Thyroid gland (tissue), 4 donors: ENCODE data around the gene EPS8. TPM values are rescaled to one million over a fixed set of nuclear protein-coding genes. Genes with fewer than 3 reads are reported as not detected.

ENCODE experiments used
- DNase-seq, 2 donors: peaks; one replicate each; pipeline ENCODE4 v3.0.0-alpha.2; 2019
- H3K27ac ChIP-seq, 3 donors: fragments of 200-600 bp; sonication (generic); 1 replicate in 2 of 3; 2 replicates in 1 of 3; pipeline ENCODE4 v1.5.1; 2016 to 2019; ENCODE audit warnings: mild to moderate bottlenecking in 1 of 3, moderate library complexity in 1 of 3
- H3K27me3 ChIP-seq: fragments of 200-600 bp; sonication (generic); one replicate; pipeline ENCODE4 v1.5.1; 2019
- H3K36me3 ChIP-seq, 2 donors: fragments of 200-600 bp; sonication (generic); one replicate each; pipeline ENCODE4 v1.5.1; 2016 to 2019
- H3K4me1 ChIP-seq, 2 donors: fragments of 200-600 bp; sonication (generic); one replicate each; pipeline ENCODE4 v1.5.1; 2017 to 2019
- H3K4me3 ChIP-seq, 3 donors: fragments of 200-600 bp; sonication (generic); replicated peaks in 1 of 3; 1 replicate in 2 of 3; 2 replicates in 1 of 3; pipeline ENCODE4 v1.5.1; 2016; ENCODE audit warnings: mild to moderate bottlenecking in 1 of 3
- H3K9me3 ChIP-seq: fragments of 200-600 bp; sonication (generic); one replicate; pipeline ENCODE4 v1.5.1; 2017
- CTCF ChIP-seq, 6 experiments: fragments of 200-600 bp in 3 of 6; fragments of 450-650 bp in 3 of 6; sonication (generic) in 3 of 6; IDR thresholded peaks; one replicate each; pipeline ENCODE4 v1.5.1; 2016 to 2019; ENCODE audit warnings: antibody characterized with exemption in 6 of 6, mild to moderate bottlenecking in 2 of 6, inconsistent platforms in 1 of 6, moderate library complexity in 1 of 6
- POLR2A ChIP-seq, 2 donors: fragments of 450-650 bp; IDR thresholded peaks; one replicate each; pipeline ENCODE4 v1.6.1; 2017; ENCODE audit warnings: antibody characterized with exemption in 2 of 2, mild to moderate bottlenecking in 2 of 2, moderate library complexity in 1 of 2
- WGBS, 2 donors: methylation state at CpG; one replicate each; pipeline ENCODE4 v1.1.5; 2017; 5-methylcytosine and 5-hydroxymethylcytosine counted together
- intact Hi-C: fragments of 100-400 bp; cut with DNase I; formaldehyde crosslinking; loops from one replicate; pipeline ENCODE4 v1.15.1; 2023
- total RNA-seq, 4 donors: library from RNA; depleted of rRNA; stranded (reverse); fragments of >200 nt; gene quantifications; one replicate each; pipeline ENCODE4 v1.2.3, GENCODE V29; 2016

The EPS8 gene
- total RNA-seq, 4 donors from 2014 or later = 78.0 to 127 (median 110) TPM

- Histone ChIP-seq H3K4me1 (peaks cover 8 to 19% of the 10 kb centered on the region in 2 donors), H3K27me3 (no peaks in the 10 kb centered on the region), H3K9me3 (no peaks in the 10 kb centered on the region), H3K27ac (peak overlapping the region in 1 of 3 donors; percentile 59), H3K4me3 (no peak overlapping the region), H3K36me3 (no peaks in the 10 kb centered on the region)
- 46 to 53% methylated on average over 2 of the region's 2 CpGs for WGBS, 2 donors
- intact Hi-C loops = no loop called here
- DNase-seq = no peak
- TF ChIP-seq CTCF (IDR thresholded peaks at IDR 0.05) = no peak
- no peak for TF ChIP-seq POLR2A (IDR thresholded peaks at IDR 0.05)
Measured at GRCh38 chr12:15726027-15726877, 62.9 kb downstream of the EPS8 start.

- Histone ChIP-seq H3K27ac (no peak overlapping the region), H3K27me3 (no peaks in the 10 kb centered on the region), H3K4me3 (no peak overlapping the region), H3K9me3 (no peaks in the 10 kb centered on the region), H3K36me3 (no peaks in the 10 kb centered on the region), H3K4me1 (peaks cover 26% of the 10 kb centered on the region in 2 donors)
- TF ChIP-seq POLR2A (IDR thresholded peaks at IDR 0.05) (no peak), CTCF (IDR thresholded peaks at IDR 0.05) (no peak)
- DNase-seq = no peak
- intact Hi-C loops = no loop called here
- 97 to 100% methylated on average over 1 of the region's 1 CpG for WGBS, 2 donors
Measured at GRCh38 chr12:15722951-15723350, 66.2 kb downstream of the EPS8 start.

- Histone ChIP-seq H3K9me3 (no peaks in the 10 kb centered on the region), H3K4me1 (peaks cover 22 to 30% of the 10 kb centered on the region in 2 donors), H3K27me3 (no peaks in the 10 kb centered on the region), H3K4me3 (no peak overlapping the region), H3K27ac (no peak overlapping the region), H3K36me3 (no peaks in the 10 kb centered on the region)
- 86 to 89% methylated on average over 4 of the region's 4 CpGs for WGBS, 2 donors
- no peak for DNase-seq
- TF ChIP-seq POLR2A (IDR thresholded peaks at IDR 0.05) (no peak), CTCF (IDR thresholded peaks at IDR 0.05) (no peak)
- intact Hi-C loops = no loop called here
Measured at GRCh38 chr12:15721316-15722115, 67.7 kb downstream of the EPS8 start.

- WGBS, 2 donors = 79% methylated on average over 2 of the region's 2 CpGs
- H3K4me1 ChIP-seq = peaks cover 13 to 27% of the 10 kb centered on the region in 2 donors
- intact Hi-C loops = no loop called here
- no peak for TF ChIP-seq CTCF (IDR thresholded peaks at IDR 0.05)
- TF ChIP-seq POLR2A (IDR thresholded peaks at IDR 0.05) = no peak
- DNase-seq = no peak
- no peaks in the 10 kb centered on the region for H3K27me3 ChIP-seq
- no peaks in the 10 kb centered on the region for H3K36me3 ChIP-seq
- no peaks in the 10 kb centered on the region for H3K9me3 ChIP-seq
- H3K27ac ChIP-seq = peak overlapping the region in 1 of 3 donors; percentile 18
- H3K4me3 ChIP-seq = no peak overlapping the region
Measured at GRCh38 chr12:15720295-15720694, 68.9 kb downstream of the EPS8 start.
